Transverse colon (tissue), 3 donors: ENCODE results near the gene AURKAIP1.

Source experiments
- POLR2A ChIP-seq: fragments of 450-650 bp; IDR thresholded peaks from one replicate; pipeline ENCODE4 v1.6.1; 2016; ENCODE audit warnings: antibody characterized with exemption, mild to moderate bottlenecking, moderate library complexity
- TF ChIP-seq, protein P1 (sequence below), 5 experiments: fragments of 200-600 bp in 3 of 5; fragments of 450-650 bp in 2 of 5; sonication (generic) in 3 of 5; IDR thresholded peaks; 1 replicate in 2 of 5; 2 replicates in 3 of 5; pipeline ENCODE4 v1.5.1; 2016 to 2017; ENCODE audit warnings: antibody characterized with exemption in 5 of 5, inconsistent platforms in 3 of 5, mild to moderate bottlenecking in 2 of 5, moderate library complexity in 1 of 5

DNA sequence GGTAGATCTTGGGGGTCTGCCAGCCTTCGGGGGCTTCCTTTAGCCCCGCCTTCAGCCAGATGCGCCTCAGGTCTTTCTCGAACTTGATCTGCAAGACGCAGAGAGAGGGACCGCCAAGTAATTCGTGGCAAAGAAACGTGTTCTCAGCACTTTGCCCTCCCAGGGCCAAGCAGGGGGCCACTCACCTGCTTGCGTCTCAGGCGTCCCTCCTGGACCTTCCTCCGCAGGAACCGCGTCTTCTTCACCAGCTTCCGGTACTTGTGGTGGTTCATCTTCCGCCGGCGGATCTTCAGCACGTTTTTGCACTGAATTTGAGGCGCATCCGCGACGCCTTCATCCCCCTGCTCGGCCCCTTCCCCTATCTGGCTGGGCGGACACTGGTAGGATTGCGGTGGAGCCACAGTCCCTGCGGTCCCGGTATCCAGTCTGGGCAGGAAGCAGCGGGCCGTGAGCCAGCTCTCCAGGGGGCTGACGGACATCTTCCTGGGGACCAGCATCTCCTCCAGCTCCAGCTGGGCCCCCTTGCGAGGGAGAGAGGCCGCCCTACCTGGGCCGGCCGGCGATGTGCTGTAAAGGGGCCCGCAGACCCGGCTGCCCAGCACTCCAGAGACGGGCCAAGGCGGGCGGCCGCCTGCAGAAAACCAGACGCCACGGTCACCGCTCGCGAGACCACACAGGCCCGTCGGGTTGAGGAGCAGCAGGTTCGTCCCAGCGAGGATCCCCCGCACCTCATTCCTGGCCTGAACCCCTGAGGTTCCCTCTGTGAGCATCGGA, 1.0 kb downstream of the AURKAIP1 start:
- TF ChIP-seq, protein P1, sequence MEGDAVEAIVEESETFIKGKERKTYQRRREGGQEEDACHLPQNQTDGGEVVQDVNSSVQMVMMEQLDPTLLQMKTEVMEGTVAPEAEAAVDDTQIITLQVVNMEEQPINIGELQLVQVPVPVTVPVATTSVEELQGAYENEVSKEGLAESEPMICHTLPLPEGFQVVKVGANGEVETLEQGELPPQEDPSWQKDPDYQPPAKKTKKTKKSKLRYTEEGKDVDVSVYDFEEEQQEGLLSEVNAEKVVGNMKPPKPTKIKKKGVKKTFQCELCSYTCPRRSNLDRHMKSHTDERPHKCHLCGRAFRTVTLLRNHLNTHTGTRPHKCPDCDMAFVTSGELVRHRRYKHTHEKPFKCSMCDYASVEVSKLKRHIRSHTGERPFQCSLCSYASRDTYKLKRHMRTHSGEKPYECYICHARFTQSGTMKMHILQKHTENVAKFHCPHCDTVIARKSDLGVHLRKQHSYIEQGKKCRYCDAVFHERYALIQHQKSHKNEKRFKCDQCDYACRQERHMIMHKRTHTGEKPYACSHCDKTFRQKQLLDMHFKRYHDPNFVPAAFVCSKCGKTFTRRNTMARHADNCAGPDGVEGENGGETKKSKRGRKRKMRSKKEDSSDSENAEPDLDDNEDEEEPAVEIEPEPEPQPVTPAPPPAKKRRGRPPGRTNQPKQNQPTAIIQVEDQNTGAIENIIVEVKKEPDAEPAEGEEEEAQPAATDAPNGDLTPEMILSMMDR (IDR thresholded peaks at IDR 0.05) = no peak
- TF ChIP-seq POLR2A = no peak
